HG03521 (cell line): ENCODE data around the gene KBTBD13.

Source experiments
- ATAC-seq: cut with Tn5 transposase; IDR thresholded peaks from one replicate; pipeline ENCODE4 v1.9.1; 2021; ENCODE audit warnings: mild to moderate bottlenecking, moderate library complexity; ENCODE audit not compliant: unreplicated experiment

KBTBD13 gene

DNA sequence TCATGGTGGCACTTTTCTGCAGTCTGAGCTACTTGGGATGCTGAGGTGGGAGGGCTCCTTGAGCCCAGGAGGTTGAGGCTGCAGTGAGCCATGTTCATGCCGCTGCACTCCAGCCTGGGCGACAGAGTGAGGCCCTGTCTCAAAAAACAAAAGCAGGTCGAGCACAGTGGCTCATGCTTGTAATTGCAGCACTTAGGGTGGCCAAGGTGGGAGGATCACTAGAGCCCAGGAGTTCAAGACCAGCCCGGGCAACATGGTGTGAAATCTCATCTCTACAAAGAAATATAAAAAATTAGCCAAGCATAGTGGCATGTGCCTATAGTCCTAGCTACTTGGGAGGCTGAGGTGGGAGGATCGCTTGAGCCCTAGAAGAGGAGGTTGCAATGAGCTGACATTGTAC, 28.5 kb downstream of the KBTBD13 start:
- no peak for ATAC-seq

- ATAC-seq, result no peak
Measured at GRCh38 chr15:65106011-65106590, 29.6 kb downstream of the KBTBD13 start.

- no peak for ATAC-seq
Measured at GRCh38 chr15:65110676-65111292, 34.2 kb downstream of the KBTBD13 start.

GRCh38 chr15:65115086-65115485, 38.5 kb downstream of the KBTBD13 start, which contains the start of gene UBAP1L:
UBAP1L (minus strand) TSS chr15:65115200; CDS start chr15:65106215, 8,985 bp downstream.
- no peak for ATAC-seq

GRCh38 chr15:65115542-65115941, 39.0 kb downstream of the KBTBD13 start:
- ATAC-seq, result no peak
